Tongue (tissue), 3 donors: ENCODE measurements around the gene PCAT6. TPM values are rescaled to one million over a fixed set of nuclear protein-coding genes. Genes with fewer than 3 reads are reported as not detected.

Experiments
- DNase-seq: peaks from one replicate; pipeline ENCODE4 v3.0.0-alpha.2; 2015
- small RNA-seq: library from RNA; depleted of rRNA; stranded (forward); fragments of <200 nt; gene quantifications from one replicate; pipeline ENCODE3, GENCODE V24; 2014; ENCODE audit warnings: low replicate concordance
- total RNA-seq: library from RNA; depleted of rRNA; stranded (reverse); fragments of >200 nt; gene quantifications from one replicate; pipeline ENCODE4 v1.2.3, GENCODE V29; 2014

Gene PCAT6
- total RNA-seq, 1 donor from 2014 or later, result not detected

GRCh38 chr1:202850593-202851362 is 40.0 kb downstream of the PCAT6 start:
- no peak for DNase-seq

DNA sequence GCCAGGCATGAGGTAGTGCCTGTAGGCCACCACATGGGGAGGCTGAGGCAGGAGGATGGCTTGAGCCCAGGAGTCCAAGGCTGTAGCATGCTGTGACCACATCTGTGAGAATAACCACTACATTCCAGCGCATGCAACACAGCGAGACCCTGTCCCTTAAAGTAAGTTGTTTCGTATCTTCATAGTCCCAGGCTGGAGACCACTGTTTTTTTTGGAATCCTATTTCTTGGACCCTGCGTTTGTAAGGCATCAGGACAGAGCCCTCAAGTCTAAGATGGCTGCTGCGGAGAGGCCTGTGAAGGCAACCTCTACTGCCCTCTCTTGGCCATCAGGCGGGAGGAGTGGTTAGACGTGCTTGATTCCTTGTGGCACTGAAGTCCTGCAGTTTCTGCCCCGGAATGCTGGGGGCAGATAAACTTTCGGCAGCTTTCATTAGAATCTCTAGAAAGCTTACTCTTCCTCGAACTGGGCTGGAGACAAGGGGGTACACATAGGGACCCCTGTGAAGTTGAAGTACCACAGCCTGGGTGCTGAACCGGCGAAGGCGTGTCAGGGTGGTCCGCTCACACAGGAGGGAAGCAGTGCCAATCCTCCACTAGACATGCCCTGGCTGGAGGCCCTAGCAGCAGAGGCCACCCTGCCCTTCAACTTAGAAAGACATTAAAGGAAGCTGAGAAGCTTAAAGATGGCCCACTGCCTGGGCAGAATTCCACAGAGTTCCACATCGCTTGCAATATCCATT is 41.6 kb downstream of the PCAT6 start:
- DNase-seq, result peak; percentile 50

DNA sequence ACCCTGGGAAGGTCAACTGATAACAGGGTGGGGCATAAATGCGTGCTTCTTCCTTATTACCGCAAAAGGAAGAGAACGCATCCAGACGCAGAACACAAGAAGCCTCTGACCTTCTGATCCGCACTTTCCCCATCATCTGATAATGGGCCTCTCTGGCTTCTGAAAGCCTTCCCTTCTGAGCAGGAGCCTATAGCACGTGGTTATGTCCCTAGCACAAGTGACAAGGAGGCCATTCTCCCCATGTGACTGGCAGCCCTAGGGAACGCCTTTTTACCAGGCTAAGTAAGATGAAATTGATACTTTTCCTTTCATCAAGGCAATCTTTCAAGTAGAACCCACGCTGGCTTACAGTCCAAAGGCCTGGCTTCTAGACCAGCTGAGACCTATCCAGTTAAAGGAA is 44.0 kb downstream of the PCAT6 start:
- no peak for DNase-seq

GRCh38 chr1:202856014-202856413 is 45.3 kb downstream of the PCAT6 start:
- DNase-seq, result no peak

- DNase-seq, result no peak
Measured at GRCh38 chr1:202857136-202857610, 46.4 kb downstream of the PCAT6 start.

GRCh38 chr1:202858331-202858730 is 47.6 kb downstream of the PCAT6 start:
- peak; percentile 75 for DNase-seq

- DNase-seq, result no peak
Measured at GRCh38 chr1:202858789-202859414, 48.1 kb downstream of the PCAT6 start.

DNA sequence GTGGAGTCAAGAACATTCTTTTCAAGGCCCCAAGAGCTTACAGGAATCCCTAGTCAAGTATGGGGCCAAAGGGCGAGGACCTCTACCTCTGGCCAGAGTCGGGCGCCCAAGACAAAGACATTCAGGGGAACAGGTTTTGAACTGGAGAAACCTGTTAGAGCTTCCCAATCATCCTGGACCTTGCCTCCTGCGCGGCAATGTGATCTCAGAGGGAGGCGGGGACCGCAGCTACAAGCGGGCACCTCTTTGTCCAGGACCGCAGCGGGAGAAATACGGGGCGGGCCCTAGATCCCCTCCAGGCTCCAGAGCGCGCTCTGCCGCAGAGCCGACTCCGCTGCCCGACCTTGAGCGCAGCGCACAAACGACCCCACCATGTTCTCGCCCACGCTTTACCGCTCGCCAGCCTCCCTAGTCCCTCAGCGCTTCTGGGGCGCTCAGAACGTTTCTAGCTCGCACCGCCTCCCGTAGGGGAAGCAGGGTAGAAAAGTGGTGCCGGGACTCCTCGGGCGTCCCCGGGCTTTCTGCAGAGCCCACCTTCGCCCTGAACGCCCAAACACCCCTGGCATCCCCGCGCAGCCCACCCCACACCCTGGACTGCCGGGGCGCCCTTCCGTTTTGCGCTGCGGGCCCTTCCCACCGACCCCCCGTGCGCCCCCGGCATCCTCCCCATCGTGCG is 50.1 kb downstream of the PCAT6 start:
- DNase-seq, result peak; percentile 58

Small RNA genes within 50 kb of the gene (small RNA-seq; reads per million reads assigned to genes)
- gene AC098934.3, result not detected

Other genes starting within 250 kb of the PCAT6 start
- gene SYT2, start 100.5 kb upstream of the PCAT6 start, total RNA-seq, result 0.21 TPM
- 118 TPM for gene KDM5B, start 2.5 kb upstream of the PCAT6 start, total RNA-seq
- 2.4 TPM for gene RABIF, start 78.2 kb downstream of the PCAT6 start, total RNA-seq
- 24.9 TPM for gene KLHL12, start 116.3 kb downstream of the PCAT6 start, total RNA-seq
- 72.4 TPM for gene ADIPOR1, start 147.4 kb downstream of the PCAT6 start, total RNA-seq
- 75.1 TPM for gene CYB5R1, start 156.3 kb downstream of the PCAT6 start, total RNA-seq
- 48.5 TPM for gene TMEM183A, start 196.4 kb downstream of the PCAT6 start, total RNA-seq
- gene PPFIA4, start 215.5 kb downstream of the PCAT6 start, total RNA-seq, result 39.8 TPM